ENCODE data around the gene IFT80. TPM values are rescaled to one million over a fixed set of nuclear protein-coding genes. Genes with fewer than 3 reads are reported as not detected.

Gene IFT80
- polyA plus RNA-seq, 5 donors, result 49.4 to 103 (median 92.5) TPM

GRCh38 chr3:160402221-160403027 is 3.4 kb upstream of the IFT80 start:
- DNase-seq, result peak; percentile 31 to 39

- DNase-seq, result peak; percentile 54 to 63
Observed at GRCh38 chr3:160401291-160402095, 2.5 kb upstream of the IFT80 start.

- DNase-seq, result no peak
Observed at GRCh38 chr3:160400702-160401150, 1.7 kb upstream of the IFT80 start.

- DNase-seq, result peak; percentile 43 to 55
Observed at GRCh38 chr3:160400030-160400701, 1.1 kb upstream of the IFT80 start.

GRCh38 chr3:160398820-160399124 is 253 bp downstream of the IFT80 start:
- no peak for DNase-seq

- DNase-seq, result no peak
Observed at GRCh38 chr3:160395297-160395696, 3.7 kb downstream of the IFT80 start.

- no peak for DNase-seq
Observed at GRCh38 chr3:160394009-160394392, 5.0 kb downstream of the IFT80 start.

GRCh38 chr3:160393346-160394008 is 5.5 kb downstream of the IFT80 start:
- no peak for DNase-seq

- no peak for DNase-seq
Observed at GRCh38 chr3:160392798-160393197, 6.2 kb downstream of the IFT80 start.

- DNase-seq, result no peak
Observed at GRCh38 chr3:160390565-160391138, 8.4 kb downstream of the IFT80 start.

- DNase-seq, result no peak
Observed at GRCh38 chr3:160384639-160385318, 14.2 kb downstream of the IFT80 start.

- no peak for DNase-seq
Observed at GRCh38 chr3:160381470-160381869, 17.6 kb downstream of the IFT80 start.

GRCh38 chr3:160379628-160380214 is 19.3 kb downstream of the IFT80 start:
- DNase-seq, result no peak

GRCh38 chr3:160378331-160379109 is 20.5 kb downstream of the IFT80 start:
- DNase-seq, result no peak

- DNase-seq, result no peak
Observed at GRCh38 chr3:160376681-160377080, 22.3 kb downstream of the IFT80 start.

GRCh38 chr3:160374925-160375324 is 24.1 kb downstream of the IFT80 start:
- no peak for DNase-seq

- no peak for DNase-seq
Observed at GRCh38 chr3:160374472-160374871, 24.6 kb downstream of the IFT80 start.

- DNase-seq, result no peak
Observed at GRCh38 chr3:160373655-160374054, 25.4 kb downstream of the IFT80 start.

- no peak for DNase-seq
Observed at GRCh38 chr3:160372780-160373179, 26.2 kb downstream of the IFT80 start.

All from right lung (tissue), 5 donors.